22Rv1 (cell line): ENCODE measurements around the gene HIPK2.
"Not testable (repeated sequence)": the region's sequence is repeated elsewhere in the genome, so short reads cannot be mapped to it uniquely, and the experiment has no call there.

Source experiments
- H3K27ac ChIP-seq: fragments of 450-650 bp; 2 replicates; pipeline ENCODE4 v1.5.1; 2017
- CTCF ChIP-seq: fragments of 450-650 bp; IDR thresholded peaks from 2 replicates; pipeline ENCODE4 v1.5.1; 2017; ENCODE audit warnings: mild to moderate bottlenecking
- ZFX ChIP-seq: fragments of 450-650 bp; IDR thresholded peaks from 2 replicates; pipeline ENCODE4 v1.6.1; 2017; ENCODE audit warnings: antibody characterized with exemption, borderline replicate concordance

The HIPK2 gene

GRCh38 chr7:139676390-139676789, 101.4 kb downstream of the HIPK2 start:
- H3K27ac ChIP-seq: no peak overlapping the region

GRCh38 chr7:139675127-139676125, 102.4 kb downstream of the HIPK2 start:
- no peak overlapping the region for H3K27ac ChIP-seq
- TF ChIP-seq CTCF (no peak), ZFX (no peak)

More at GRCh38 chr7:139676390-139676789, 101.4 kb downstream of the HIPK2 start:
- TF ChIP-seq ZFX (no peak), CTCF (no peak)

GRCh38 chr7:139674752-139675126, 103.1 kb downstream of the HIPK2 start:
- no peak overlapping the region for H3K27ac ChIP-seq
- TF ChIP-seq CTCF (no peak), ZFX (no peak)

- TF ChIP-seq ZFX (no peak), CTCF (no peak)
- H3K27ac ChIP-seq: no peak overlapping the region
Measured at GRCh38 chr7:139674341-139674740, 103.5 kb downstream of the HIPK2 start.

GRCh38 chr7:139673762-139674161, 104.0 kb downstream of the HIPK2 start:
- no peak for TF ChIP-seq ZFX
- peak overlapping the region; percentile 61; the same call in 1 of the 2 replicates for H3K27ac ChIP-seq

- peak overlapping the region; percentile 61 for H3K27ac ChIP-seq
Measured at GRCh38 chr7:139673230-139673629, 104.6 kb downstream of the HIPK2 start.

GRCh38 chr7:139671967-139672366, 105.8 kb downstream of the HIPK2 start:
- no peak for TF ChIP-seq ZFX
- TF ChIP-seq CTCF: no peak
- H3K27ac ChIP-seq: peak overlapping the region; percentile 61

More at GRCh38 chr7:139673230-139673629, 104.6 kb downstream of the HIPK2 start:
- TF ChIP-seq ZFX (no peak), CTCF (no peak)

GRCh38 chr7:139670662-139671061, 107.1 kb downstream of the HIPK2 start:
- H3K27ac ChIP-seq: not testable (repeated sequence)
